ENCODE results near the gene NNAT.
"Not testable (repeated sequence)": the region's sequence is repeated elsewhere in the genome, so short reads cannot be mapped to it uniquely, and the experiment has no call there.

The NNAT gene

GRCh38 chr20:37521061-37521771 is at the start of gene NNAT:
Gene NNAT, plus strand, starts transcription at chr20:37521250. Its CDS starts 82 bp downstream, at chr20:37521332.
- DNase-seq: peak; percentile 24

DNA sequence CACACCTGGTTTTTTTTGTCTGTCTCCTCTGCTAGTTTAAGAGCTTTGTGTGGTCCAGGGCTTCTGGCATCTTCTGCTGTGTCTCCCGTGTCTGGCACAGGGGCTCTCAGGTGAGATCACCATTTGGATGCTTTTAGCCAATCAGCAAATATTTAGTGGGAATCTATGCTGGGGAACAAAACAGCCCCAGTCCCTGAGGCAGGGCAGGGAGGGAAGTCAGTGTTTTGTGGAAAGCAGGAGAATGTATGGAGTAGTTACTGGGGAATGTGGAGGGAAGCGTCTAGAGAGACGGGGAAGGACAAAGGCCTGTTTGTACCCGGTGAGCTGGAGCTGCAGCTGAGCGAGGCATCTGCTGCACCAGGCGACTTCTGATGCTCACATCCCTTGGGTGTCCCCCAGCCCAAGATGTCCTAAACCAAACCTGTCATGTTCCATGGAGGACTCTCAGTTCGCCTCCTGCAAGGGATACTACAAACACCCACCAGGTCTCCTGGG is 49.3 kb upstream of the NNAT start:
- DNase-seq: no peak

DNA sequence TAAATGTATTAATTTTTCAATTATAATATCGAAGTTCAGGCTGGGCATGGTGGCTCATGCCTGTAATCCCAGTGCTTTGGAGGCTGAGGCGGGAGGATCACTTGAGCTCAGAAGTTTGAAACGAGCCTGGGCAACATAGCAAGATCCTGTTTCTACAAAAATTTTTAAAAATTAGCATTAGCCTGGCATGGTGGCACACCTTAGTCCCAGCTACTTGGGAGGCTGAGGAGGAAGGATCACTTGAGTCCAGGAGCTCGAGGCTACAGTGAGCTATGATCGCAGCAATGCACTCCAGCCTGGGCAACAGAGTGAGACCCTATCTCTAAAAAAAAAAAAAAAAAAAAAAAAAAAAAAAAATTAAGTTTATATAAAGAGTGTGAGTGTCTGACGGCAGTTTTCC is 48.6 kb upstream of the NNAT start:
- DNase-seq: not testable (repeated sequence)

- no peak for DNase-seq
These were observed 47.6 kb upstream of the NNAT start for GRCh38 chr20:37473249-37474000.

- DNase-seq: no peak
These were observed 46.7 kb upstream of the NNAT start for GRCh38 chr20:37474386-37474785.

DNA sequence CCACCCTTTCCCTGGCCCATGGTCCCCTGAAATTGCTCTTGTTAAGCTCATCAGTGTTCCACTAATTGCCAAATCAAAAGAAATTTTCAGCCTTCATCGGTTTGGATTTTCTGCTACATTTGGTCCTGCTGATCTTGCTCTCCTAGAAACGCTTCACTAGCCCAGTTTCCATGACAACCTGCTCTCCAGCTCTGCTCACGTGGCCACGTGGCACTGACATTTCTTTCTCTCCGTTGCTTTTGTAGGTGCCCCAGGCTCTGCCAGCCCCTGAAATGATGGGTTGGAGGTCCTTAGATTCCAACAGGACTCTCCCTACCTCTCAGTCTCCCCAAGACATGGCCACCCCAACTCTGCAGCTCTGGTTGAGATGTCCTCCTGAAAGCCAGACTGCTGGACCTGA is 45.8 kb upstream of the NNAT start:
- DNase-seq: no peak

DNA sequence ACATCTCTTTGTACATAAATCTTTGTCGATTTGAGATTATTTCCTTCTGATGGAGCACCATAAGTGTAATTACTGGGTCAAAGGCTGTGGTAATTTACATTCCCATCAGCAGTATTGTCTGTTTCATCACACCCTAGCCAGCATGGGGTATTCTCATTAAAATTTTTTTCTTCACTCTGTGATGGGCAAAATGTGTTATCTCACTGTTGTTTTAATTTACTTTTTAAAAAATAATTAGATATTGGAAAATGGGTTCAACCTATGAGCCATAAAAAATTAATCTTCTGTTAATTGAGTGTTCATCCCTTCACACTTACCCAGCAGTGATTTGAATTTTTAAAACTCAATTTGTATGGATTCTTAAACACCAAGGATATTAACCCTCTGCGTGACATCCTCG is 44.0 kb upstream of the NNAT start:
- no peak for DNase-seq

GRCh38 chr20:37479266-37479665 is 41.8 kb upstream of the NNAT start:
- no peak for DNase-seq

DNA sequence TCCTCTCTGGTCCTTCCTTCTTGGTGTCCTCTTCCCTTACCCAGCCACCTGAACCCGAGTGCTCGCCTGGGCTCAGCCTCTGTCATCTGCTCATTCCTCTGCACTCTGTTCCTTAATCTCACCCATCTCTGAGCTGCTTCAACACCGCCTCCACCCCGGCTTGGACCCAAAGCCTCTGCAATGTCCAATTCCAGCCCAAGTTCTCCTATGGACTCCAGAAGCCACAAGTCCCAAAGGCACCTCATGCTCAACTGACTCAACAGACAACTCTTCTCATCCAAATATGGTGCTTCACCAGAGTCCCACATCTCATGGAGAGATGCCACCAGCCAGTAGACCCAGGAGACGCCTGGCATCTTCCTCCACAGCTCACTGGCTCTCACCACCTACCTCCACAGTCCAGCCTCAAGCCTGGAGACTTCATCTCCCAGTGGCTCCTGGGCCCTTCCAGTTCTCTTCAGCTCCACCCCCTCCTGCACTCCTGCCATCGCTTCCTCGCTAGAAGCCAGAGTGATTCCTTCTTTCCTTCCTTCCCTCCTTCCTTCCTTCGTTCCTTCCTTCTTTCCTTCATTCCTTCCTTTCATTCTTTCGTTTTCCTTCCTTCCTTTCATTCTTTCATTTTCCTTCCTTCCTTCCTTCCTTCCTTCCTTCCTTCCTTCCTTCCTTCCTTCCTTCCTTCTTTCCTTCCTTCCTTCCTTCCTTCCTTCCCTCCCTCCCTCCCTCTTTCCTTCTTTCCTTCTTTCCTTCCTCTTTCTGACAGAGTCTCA is 40.9 kb upstream of the NNAT start:
- DNase-seq: no peak

GRCh38 chr20:37480919-37481318 is 40.1 kb upstream of the NNAT start:
- no peak for DNase-seq

DNA sequence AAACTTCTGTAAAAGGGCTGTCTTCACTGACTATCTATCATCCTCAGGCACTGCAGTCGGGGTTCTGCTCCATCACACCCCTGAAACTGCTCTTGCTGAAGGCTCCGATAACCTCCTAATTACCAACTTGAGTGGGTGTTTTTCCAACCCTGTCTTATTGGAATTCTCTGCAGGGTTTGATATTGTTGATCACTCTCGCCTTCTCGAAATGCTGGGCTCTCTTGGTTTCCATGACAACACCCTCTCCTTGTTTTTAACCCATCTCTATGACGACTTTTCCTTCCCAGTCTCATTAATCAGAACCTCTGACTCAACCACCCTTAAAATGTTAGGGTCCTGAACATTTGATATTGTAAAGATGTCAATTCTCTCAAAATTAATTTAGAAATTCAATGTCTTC is 39.4 kb upstream of the NNAT start:
- no peak for DNase-seq

GRCh38 chr20:37484331-37484730 is 36.7 kb upstream of the NNAT start:
- DNase-seq: no peak

DNA sequence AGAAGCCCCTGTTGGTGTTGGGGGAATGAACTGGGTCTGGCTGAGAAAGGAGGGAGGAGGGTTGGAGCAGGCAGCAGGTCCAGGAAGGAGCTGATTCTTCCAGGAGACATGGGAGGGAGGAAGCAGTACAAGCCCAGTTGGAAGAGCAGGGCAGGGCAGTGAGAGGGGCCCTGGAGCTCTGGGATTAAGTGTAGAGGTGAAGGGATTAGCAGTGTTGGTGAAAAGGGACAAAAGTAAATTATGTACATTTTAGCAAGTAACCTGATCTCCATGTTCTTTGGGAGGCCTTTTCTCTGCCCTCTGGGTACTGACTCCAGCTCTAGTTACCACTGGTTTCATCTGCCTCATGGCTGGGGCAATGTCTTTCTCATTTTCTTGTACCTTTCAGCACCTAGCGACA is 34.8 kb upstream of the NNAT start:
- not testable (repeated sequence) for DNase-seq

DNA sequence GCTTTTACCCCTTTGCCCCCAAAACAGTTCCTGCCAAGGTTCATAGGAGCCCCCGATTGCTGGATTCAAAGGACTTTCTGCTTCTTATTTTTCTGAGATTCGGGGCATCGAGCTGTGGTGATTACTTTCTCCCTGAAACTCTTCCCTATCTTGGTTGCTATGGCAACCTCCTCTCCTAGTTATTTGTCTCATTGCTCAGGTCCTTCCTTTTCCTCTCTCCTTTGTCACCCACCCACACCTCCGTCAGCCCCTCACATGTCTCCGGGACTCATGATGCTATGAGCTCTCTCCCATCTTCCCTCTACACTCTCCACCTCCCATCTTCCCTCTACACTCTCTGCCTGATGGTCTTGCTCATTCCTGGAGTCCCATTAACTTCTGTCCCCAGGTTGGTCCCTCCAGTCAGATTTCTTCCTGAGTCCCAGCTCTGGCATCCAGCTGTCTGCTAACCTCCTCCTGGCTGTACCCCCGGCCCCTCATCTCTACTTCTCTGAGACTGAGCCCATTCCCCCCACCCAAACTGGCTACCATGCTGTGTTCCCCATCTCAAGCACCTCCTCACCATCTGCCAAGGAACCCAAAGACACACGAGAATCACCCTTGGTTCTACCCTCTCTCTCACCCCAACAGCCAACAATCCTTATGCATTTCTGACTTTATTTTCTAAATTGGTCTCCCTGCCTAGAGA is 30.2 kb upstream of the NNAT start:
- no peak for DNase-seq

GRCh38 chr20:37492096-37492625 is 28.9 kb upstream of the NNAT start:
- no peak for DNase-seq

GRCh38 chr20:37492945-37493344 is 28.1 kb upstream of the NNAT start:
- no peak for DNase-seq

GRCh38 chr20:37494301-37494700 is 26.7 kb upstream of the NNAT start:
- no peak for DNase-seq

- no peak for DNase-seq
These were observed 26.3 kb upstream of the NNAT start for GRCh38 chr20:37494796-37495195.

DNA sequence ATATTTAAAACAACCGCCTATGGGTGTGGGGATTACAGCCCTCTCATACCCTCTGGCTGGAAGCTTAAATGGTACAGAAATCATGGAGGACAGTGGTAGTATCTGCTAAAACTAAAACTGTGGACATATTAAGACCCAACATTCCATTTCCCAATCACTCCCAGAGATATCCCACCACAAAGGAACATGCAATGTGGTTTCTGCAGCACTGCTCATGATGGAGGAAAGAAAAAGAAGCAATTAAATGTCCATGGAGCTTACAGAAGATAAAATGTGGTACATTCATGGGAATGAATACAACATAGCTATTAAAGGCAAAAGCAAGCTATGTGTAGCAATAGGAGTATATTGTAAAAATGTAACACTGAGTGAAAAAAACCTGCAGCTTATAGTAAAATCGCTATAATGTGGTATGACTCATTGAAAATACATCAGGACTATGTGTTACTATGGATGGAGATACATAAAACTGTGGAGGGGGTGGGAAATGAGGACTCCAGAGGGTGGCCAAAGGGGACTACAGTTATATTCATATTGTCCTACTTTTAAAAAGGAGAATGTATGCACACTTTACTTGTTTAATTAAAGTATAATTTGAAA is 22.9 kb upstream of the NNAT start:
- no peak for DNase-seq

- no peak for DNase-seq
These were observed 20.7 kb upstream of the NNAT start for GRCh38 chr20:37500311-37500710.

- no peak for DNase-seq
These were observed 19.1 kb upstream of the NNAT start for GRCh38 chr20:37501940-37502339.

- DNase-seq: no peak
These were observed 18.4 kb upstream of the NNAT start for GRCh38 chr20:37502654-37503053.

All from CD4-positive, alpha-beta T cell treated with Interleukin-17A for 4 hours (primary cell).